SK-N-SH (cell line): ENCODE measurements around the gene SNRNP200. TPM values are rescaled to one million over a fixed set of nuclear protein-coding genes. Genes with fewer than 3 reads are reported as not detected.
A peak's percentile ranks its signal among the peaks of the same experiment; 100 is the strongest.

Source experiments
- CTCF ChIA-PET: fragments of 300-600, 350-600 bp; formaldehyde crosslinking; extraction: SDS; loops from one replicate; lab custom pipeline; 2021; lab: Yijun Ruan, JAX
- POLR2A ChIA-PET: fragments of 350-600 bp; sonication (Branson Sonifier 250); formaldehyde crosslinking; extraction: SDS; loops from one replicate; lab custom pipeline; 2020; ENCODE audit warnings: antibody characterized with exemption, inconsistent platforms; lab: Yijun Ruan, JAX
- DNase-seq: peaks from one replicate; pipeline ENCODE4 v3.0.0; 2012
- H2AFZ ChIP-seq: fragments of 200-600 bp; sonication (generic); 2 replicates; pipeline ENCODE4 v1.8.1; 2016; ENCODE audit warnings: antibody characterized with exemption, mild to moderate bottlenecking, low read depth
- H3F3A ChIP-seq: fragments of 200-600 bp; sonication (generic); replicated peaks from 2 replicates; pipeline ENCODE3; 2016; ENCODE audit warnings: antibody characterized with exemption, mild to moderate bottlenecking; ENCODE audit not compliant: insufficient read depth
- H3K27ac ChIP-seq, 2 experiments: fragments of 200-500 bp in 1 of 2; fragments of 200-600 bp in 1 of 2; sonication (Bioruptor generic) in 1 of 2; sonication (generic), shearing (Covaris generic) in 1 of 2; 2 replicates each; pipeline versions ENCODE4 v1.5.1 to v1.6.1; 2014 to 2016; ENCODE audit warnings: low read depth in 2 of 2, inconsistent platforms in 1 of 2, low read length in 1 of 2, mild to moderate bottlenecking in 1 of 2, mixed read lengths in 1 of 2
- H3K27me3 ChIP-seq: fragments of 200-600 bp; sonication (generic), shearing (Covaris generic); 2 replicates; pipeline ENCODE4 v1.6.1; 2016; ENCODE audit warnings: mixed run types; ENCODE audit not compliant: insufficient read depth
- H3K36me3 ChIP-seq, 2 experiments: fragments of 200-500 bp in 1 of 2; fragments of 200-600 bp in 1 of 2; sonication (Bioruptor generic) in 1 of 2; sonication (generic) in 1 of 2; replicated peaks in 1 of 2; 2 replicates each; pipeline versions ENCODE3 to v1.5.1; 2014 to 2016; ENCODE audit warnings: low read length in 1 of 2, mild to moderate bottlenecking in 1 of 2; ENCODE audit not compliant: insufficient read depth in 2 of 2, control insufficient read depth in 1 of 2
- H3K4me1 ChIP-seq, 2 experiments: fragments of 200-500 bp in 1 of 2; fragments of 200-600 bp in 1 of 2; sonication (Bioruptor generic) in 1 of 2; sonication (generic), shearing (Covaris generic) in 1 of 2; 2 replicates each; pipeline versions ENCODE4 v1.5.1 to v1.6.1; 2014 to 2016; ENCODE audit warnings: low read depth in 1 of 2, low read length in 1 of 2, mixed run types in 1 of 2; ENCODE audit not compliant: insufficient read depth in 2 of 2, control insufficient read depth in 1 of 2
- H3K4me2 ChIP-seq: fragments of 200-600 bp; sonication (generic), shearing (Covaris generic); 2 replicates; pipeline ENCODE4 v1.6.1; 2017; ENCODE audit warnings: mixed run types
- H3K4me3 ChIP-seq, 2 experiments: fragments of 200-500 bp in 1 of 2; fragments of 200-600 bp in 1 of 2; sonication (Bioruptor generic) in 1 of 2; sonication (generic), shearing (Covaris generic) in 1 of 2; 2 replicates each; pipeline versions ENCODE4 v1.5.1 to v1.8.1; 2014 to 2016; ENCODE audit warnings: low read depth in 2 of 2, inconsistent platforms in 1 of 2, low read length in 1 of 2, mild to moderate bottlenecking in 1 of 2, mixed read lengths in 1 of 2, moderate library complexity in 1 of 2
- H3K79me2 ChIP-seq: fragments of 200-600 bp; sonication (generic); 2 replicates; pipeline ENCODE4 v1.8.1; 2017; ENCODE audit warnings: mild to moderate bottlenecking; ENCODE audit not compliant: insufficient read depth
- H3K9ac ChIP-seq: fragments of 200-600 bp; sonication (generic); 2 replicates; pipeline ENCODE4 v1.6.1; 2017; ENCODE audit warnings: mixed run types
- H3K9me2 ChIP-seq: fragments of 200-600 bp; sonication (generic); 2 replicates; pipeline ENCODE4 v1.6.1; 2017; ENCODE audit warnings: mixed run types
- H3K9me3 ChIP-seq: fragments of 200-600 bp; sonication (generic); 2 replicates; pipeline ENCODE4 v1.6.1; 2017; ENCODE audit warnings: mixed run types, mild to moderate bottlenecking, moderate library complexity
- H4K20me1 ChIP-seq: fragments of 200-600 bp; sonication (generic); 2 replicates; pipeline ENCODE4 v1.6.1; 2017; ENCODE audit warnings: mild to moderate bottlenecking, mixed run types; ENCODE audit not compliant: insufficient read depth
- ELF1 ChIP-seq: IDR thresholded peaks from 2 replicates; pipeline ENCODE4 v1.4.0; 2012
- FOSL2 ChIP-seq: IDR thresholded peaks from 2 replicates; pipeline ENCODE4 v1.4.0; 2012; ENCODE audit warnings: low read depth, mild to moderate bottlenecking, moderate library complexity, borderline replicate concordance
- FOXM1 ChIP-seq: IDR thresholded peaks from 2 replicates; pipeline ENCODE4 v1.4.0; 2012; ENCODE audit warnings: low read depth, mild to moderate bottlenecking
- IRF3 ChIP-seq: fragments of 150-350 bp; IDR thresholded peaks from 2 replicates; pipeline ENCODE4 v1.6.1; 2016; ENCODE audit warnings: mild to moderate bottlenecking, low read depth, low read length
- JUND ChIP-seq: IDR thresholded peaks from 2 replicates; pipeline ENCODE4 v1.4.0; 2012
- MAX ChIP-seq: IDR thresholded peaks from 2 replicates; pipeline ENCODE4 v1.4.0; 2012; ENCODE audit warnings: low read depth
- NFIC ChIP-seq: IDR thresholded peaks from 2 replicates; pipeline ENCODE4 v1.4.0; 2012; ENCODE audit warnings: borderline replicate concordance
- NRF1 ChIP-seq: IDR thresholded peaks from 2 replicates; pipeline ENCODE4 v1.6.1; 2012; ENCODE audit warnings: low read depth, mild to moderate bottlenecking, low read length
- POLR2AphosphoS5 ChIP-seq: IDR thresholded peaks from 2 replicates; pipeline ENCODE4 v1.6.1; 2012; ENCODE audit warnings: low read depth, low read length
- RAD21 ChIP-seq: IDR thresholded peaks from 2 replicates; pipeline ENCODE4 v1.6.1; 2012; ENCODE audit warnings: mild to moderate bottlenecking, low read length
- RCOR1 ChIP-seq: fragments of 150-350 bp; IDR thresholded peaks from 2 replicates; pipeline ENCODE4 v1.6.1; 2017; ENCODE audit warnings: antibody characterized with exemption, low read length
- RFX5 ChIP-seq: IDR thresholded peaks from 2 replicates; pipeline ENCODE4 v1.6.1; 2012; ENCODE audit warnings: mild to moderate bottlenecking, improper control_type of control experiment, low read length
- SMC3 ChIP-seq: IDR thresholded peaks from 2 replicates; pipeline ENCODE4 v1.6.1; 2012; ENCODE audit warnings: low read depth, low read length, improper control_type of control experiment
- TAF1 ChIP-seq: IDR thresholded peaks from 2 replicates; pipeline ENCODE4 v1.6.1; 2012; ENCODE audit warnings: low read depth, mild to moderate bottlenecking, low read length, moderate library complexity, borderline replicate concordance
- TCF12 ChIP-seq: IDR thresholded peaks from 2 replicates; pipeline ENCODE4 v1.4.0; 2012
- TEAD4 ChIP-seq: IDR thresholded peaks from 2 replicates; pipeline ENCODE4 v1.4.0; 2012; ENCODE audit warnings: mild to moderate bottlenecking, borderline replicate concordance; ENCODE audit not compliant: insufficient read depth
- USF1 ChIP-seq: IDR thresholded peaks from 2 replicates; pipeline ENCODE4 v1.4.0; 2012; ENCODE audit warnings: low read depth, borderline replicate concordance
- ZBTB33 ChIP-seq: IDR thresholded peaks from 2 replicates; pipeline ENCODE4 v1.4.0; 2012; ENCODE audit warnings: low read depth, borderline replicate concordance
- WGBS: methylation state at CpG from one replicate; pipeline ENCODE4 v1.1.6; 2017; ENCODE audit warnings: low lambda C conversion rate; 5-methylcytosine and 5-hydroxymethylcytosine counted together
- polyA plus RNA-seq, 3 experiments: library from polyadenylated mRNA; depleted of rRNA; stranded (reverse); fragments of >200 nt; gene quantifications; 2 replicates each; pipeline ENCODE4 v1.2.3, GENCODE V29; 2012

The SNRNP200 gene
- polyA plus RNA-seq, 1 of the 3 experiments (the other 2 are of a cell fraction) = 165 TPM

- Histone ChIP-seq H3K4me1 (peaks cover 10 to 19% of the 10 kb centered on the region in 2 experiments; a peak in 2 of 4 replicates), H3K4me2 (peak overlapping the region; percentile 74), H3K9me2 (no peaks in the 10 kb centered on the region), H3K27ac (peak overlapping the region; percentile 78 to 96), H3K36me3 (peaks cover 7 to 20% of the 10 kb centered on the region in 2 experiments), H3K27me3 (no peaks in the 10 kb centered on the region), H2AFZ (peak overlapping the region; percentile 22)
- CTCF ChIA-PET = no interaction called here
- TF ChIP-seq NFIC (peak; percentile 90), MAX (peak; percentile 52; the same call in 1 of the 2 replicates), FOXM1 (no peak), TCF12 (peak; percentile 52; the same call in 1 of the 2 replicates)
- TF ChIP-seq, all 33 proteins: peak for 3
- Histone ChIP-seq H3K79me2 (peaks cover 8% of the 10 kb centered on the region; the same call in 1 of the 2 replicates), H3K4me3 (peak overlapping the region; percentile 23 to 25; a peak in 3 of 4 replicates), H3K9me3 (no peaks in the 10 kb centered on the region), H3F3A (peaks cover 15% of the 10 kb centered on the region), H3K9ac (peak overlapping the region; percentile 41), H4K20me1 (peaks cover 4% of the 10 kb centered on the region; the same call in 1 of the 2 replicates)
- WGBS = 17% methylated on average over 9 of the region's 9 CpGs
- POLR2A ChIA-PET = interaction anchor here (1.0 kb wide), 1 partner anchor 17 kb away, joined by 3 read pairs; no protein-coding TSS in a partner anchor
- peak; percentile 30 for DNase-seq
Measured at GRCh38 chr2:96353032-96353561, 47.8 kb upstream of the SNRNP200 start.

- no peaks in the 10 kb centered on the region for H3K9me3 ChIP-seq
- H3K4me1 ChIP-seq = peaks cover 0 to 10% of the 10 kb centered on the region in 2 experiments; a peak in 2 of 4 replicates
- H3K36me3 ChIP-seq = peaks cover 13 to 33% of the 10 kb centered on the region in 2 experiments
- no peak overlapping the region for H3K4me3 ChIP-seq
- H3F3A ChIP-seq = peaks cover 5% of the 10 kb centered on the region
- H3K9ac ChIP-seq = no peak overlapping the region
- ChIA-PET POLR2A (no interaction called here), CTCF (no interaction called here)
- H3K4me2 ChIP-seq = no peak overlapping the region
- H3K79me2 ChIP-seq = peaks cover 18% of the 10 kb centered on the region
- H3K27ac ChIP-seq = no peak overlapping the region
- no peak for DNase-seq
- TF ChIP-seq USF1 (no peak), NFIC (no peak), ZBTB33 (no peak), TEAD4 (no peak), RCOR1 (no peak), SMC3 (no peak), RAD21 (no peak), NRF1 (no peak), RFX5 (no peak), IRF3 (no peak), TCF12 (no peak), JUND (no peak), POLR2AphosphoS5 (no peak), ELF1 (no peak), FOSL2 (no peak), TAF1 (no peak)
- no peaks in the 10 kb centered on the region for H3K27me3 ChIP-seq
- WGBS = 92% methylated on average over 1 of the region's 1 CpG
- no peak overlapping the region for H2AFZ ChIP-seq
- H3K9me2 ChIP-seq = no peaks in the 10 kb centered on the region
- H4K20me1 ChIP-seq = no peaks in the 10 kb centered on the region
Measured at GRCh38 chr2:96347395-96347794, 42.0 kb upstream of the SNRNP200 start.
